HG02840 (cell line): Measurements from ENCODE around the gene ATP2A3.

Source experiments
- ATAC-seq: cut with Tn5 transposase; IDR thresholded peaks from one replicate; pipeline ENCODE4 v1.9.1; 2021; ENCODE audit warnings: mild to moderate bottlenecking, moderate library complexity, moderate number of reproducible peaks; ENCODE audit not compliant: unreplicated experiment, low FRiP score

Gene ATP2A3

GRCh38 chr17:3879591-3880417 is 84.4 kb downstream of the ATP2A3 start:
- no peak for ATAC-seq

GRCh38 chr17:3879186-3879585 is 85.1 kb downstream of the ATP2A3 start:
- no peak for ATAC-seq

DNA sequence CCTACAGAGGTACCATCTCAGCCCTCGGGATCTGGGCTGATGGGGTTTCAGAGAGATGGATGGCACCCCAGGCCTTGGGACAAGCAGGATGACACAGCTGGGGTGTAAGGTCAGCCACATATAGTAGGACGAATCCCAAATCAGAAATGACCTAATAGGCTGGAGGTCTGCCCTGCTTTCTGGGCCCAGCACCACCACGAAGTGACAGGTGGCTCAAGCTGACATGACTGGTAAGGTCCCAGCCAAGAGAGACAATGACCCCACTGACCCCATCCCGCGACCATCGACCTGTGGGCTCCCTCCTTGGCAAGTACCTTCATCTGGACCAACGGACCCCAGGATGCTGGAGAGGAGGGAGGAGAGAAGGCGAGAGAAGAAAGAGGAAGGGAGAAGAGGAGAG is 87.0 kb downstream of the ATP2A3 start:
- ATAC-seq, result no peak

- ATAC-seq, result no peak
Observed at GRCh38 chr17:3875317-3875716, 88.9 kb downstream of the ATP2A3 start.
